ENCODE data around the gene SHTN1.

Gene SHTN1

GRCh38 chr10:116961406-116962251 is 43.4 kb downstream of the SHTN1 start:
- Histone ChIP-seq H3K9ac (ENCODE audit: low read depth, low read length) (no peak overlapping the region), H3K4me1 (ENCODE audit: control insufficient read depth, insufficient read depth, low read length) (no peaks in the 10 kb centered on the region; the same call in 1 of the 2 replicates), H3K36me3 (ENCODE audit: control insufficient read depth, insufficient read depth, low read length) (no peaks in the 10 kb centered on the region), H3K9me3 (ENCODE audit: control insufficient read depth, insufficient read depth, low read length) (no peaks in the 10 kb centered on the region), H3K27ac (ENCODE audit: low read depth, low read length) (no peak overlapping the region), H3K4me3 (ENCODE audit: low read depth, low read length) (no peak overlapping the region), H3K27me3 (ENCODE audit: control insufficient read depth, insufficient read depth, low read length) (no peaks in the 10 kb centered on the region)

- no peak overlapping the region for H3K4me3 ChIP-seq (ENCODE audit: low read depth, low read length)
- no peaks in the 10 kb centered on the region; the same call in 1 of the 2 replicates for H3K4me1 ChIP-seq (ENCODE audit: control insufficient read depth, insufficient read depth, low read length)
- H3K9ac ChIP-seq (ENCODE audit: low read depth, low read length): no peak overlapping the region
- H3K27ac ChIP-seq (ENCODE audit: low read depth, low read length): no peak overlapping the region
- H3K36me3 ChIP-seq (ENCODE audit: control insufficient read depth, insufficient read depth, low read length): no peaks in the 10 kb centered on the region
- H3K27me3 ChIP-seq (ENCODE audit: control insufficient read depth, insufficient read depth, low read length): no peaks in the 10 kb centered on the region
- H3K9me3 ChIP-seq (ENCODE audit: control insufficient read depth, insufficient read depth, low read length): no peaks in the 10 kb centered on the region
Measured at GRCh38 chr10:116960066-116960776, 44.8 kb downstream of the SHTN1 start.

GRCh38 chr10:116952729-116953128 is 52.3 kb downstream of the SHTN1 start:
- H3K27ac ChIP-seq (ENCODE audit: low read depth, low read length): no peak overlapping the region

GRCh38 chr10:116948530-116948870 is 56.5 kb downstream of the SHTN1 start:
- Histone ChIP-seq H3K9ac (ENCODE audit: low read depth, low read length) (no peak overlapping the region), H3K36me3 (ENCODE audit: control insufficient read depth, insufficient read depth, low read length) (no peaks in the 10 kb centered on the region), H3K27me3 (ENCODE audit: control insufficient read depth, insufficient read depth, low read length) (no peaks in the 10 kb centered on the region), H3K4me1 (ENCODE audit: control insufficient read depth, insufficient read depth, low read length) (peaks cover 16% of the 10 kb centered on the region), H3K27ac (ENCODE audit: low read depth, low read length) (peak overlapping the region; percentile 90), H3K4me3 (ENCODE audit: low read depth, low read length) (no peak overlapping the region), H3K9me3 (ENCODE audit: control insufficient read depth, insufficient read depth, low read length) (no peaks in the 10 kb centered on the region)

More at GRCh38 chr10:116952729-116953128, 52.3 kb downstream of the SHTN1 start:
- no peaks in the 10 kb centered on the region for H3K9me3 ChIP-seq (ENCODE audit: control insufficient read depth, insufficient read depth, low read length)
- H3K36me3 ChIP-seq (ENCODE audit: control insufficient read depth, insufficient read depth, low read length): no peaks in the 10 kb centered on the region
- H3K4me3 ChIP-seq (ENCODE audit: low read depth, low read length): no peak overlapping the region
- H3K4me1 ChIP-seq (ENCODE audit: control insufficient read depth, insufficient read depth, low read length): peaks cover 7% of the 10 kb centered on the region
- no peaks in the 10 kb centered on the region for H3K27me3 ChIP-seq (ENCODE audit: control insufficient read depth, insufficient read depth, low read length)
- no peak overlapping the region for H3K9ac ChIP-seq (ENCODE audit: low read depth, low read length)

GRCh38 chr10:116947841-116948529 is 57.0 kb downstream of the SHTN1 start:
- H3K27ac ChIP-seq (ENCODE audit: low read depth, low read length): peak overlapping the region; percentile 90

GRCh38 chr10:116944911-116945310 is 60.1 kb downstream of the SHTN1 start:
- H3K4me1 ChIP-seq (ENCODE audit: control insufficient read depth, insufficient read depth, low read length): peaks cover 16% of the 10 kb centered on the region
- H3K9me3 ChIP-seq (ENCODE audit: control insufficient read depth, insufficient read depth, low read length): no peaks in the 10 kb centered on the region
- H3K9ac ChIP-seq (ENCODE audit: low read depth, low read length): no peak overlapping the region
- no peaks in the 10 kb centered on the region for H3K36me3 ChIP-seq (ENCODE audit: control insufficient read depth, insufficient read depth, low read length)
- H3K4me3 ChIP-seq (ENCODE audit: low read depth, low read length): no peak overlapping the region
- H3K27me3 ChIP-seq (ENCODE audit: control insufficient read depth, insufficient read depth, low read length): no peaks in the 10 kb centered on the region
- no peak overlapping the region for H3K27ac ChIP-seq (ENCODE audit: low read depth, low read length)

More at GRCh38 chr10:116947841-116948529, 57.0 kb downstream of the SHTN1 start:
- Histone ChIP-seq H3K9ac (ENCODE audit: low read depth, low read length) (peak overlapping the region; percentile 13; the same call in 1 of the 2 replicates), H3K9me3 (ENCODE audit: control insufficient read depth, insufficient read depth, low read length) (no peaks in the 10 kb centered on the region), H3K36me3 (ENCODE audit: control insufficient read depth, insufficient read depth, low read length) (no peaks in the 10 kb centered on the region), H3K4me1 (ENCODE audit: control insufficient read depth, insufficient read depth, low read length) (peaks cover 16% of the 10 kb centered on the region), H3K27me3 (ENCODE audit: control insufficient read depth, insufficient read depth, low read length) (no peaks in the 10 kb centered on the region), H3K4me3 (ENCODE audit: low read depth, low read length) (no peak overlapping the region; the same call in 1 of the 2 replicates)

- H3K4me1 ChIP-seq (ENCODE audit: control insufficient read depth, insufficient read depth, low read length): 0 out of 2 replicates have a peak, but pooled peaks cover under 1% of the 10 kb centered on the region
- no peak overlapping the region for H3K9ac ChIP-seq (ENCODE audit: low read depth, low read length)
- H3K36me3 ChIP-seq (ENCODE audit: control insufficient read depth, insufficient read depth, low read length): peaks cover 12% of the 10 kb centered on the region; the same call in 1 of the 2 replicates
- no peak overlapping the region for H3K27ac ChIP-seq (ENCODE audit: low read depth, low read length)
- H3K27me3 ChIP-seq (ENCODE audit: control insufficient read depth, insufficient read depth, low read length): no peaks in the 10 kb centered on the region
- H3K4me3 ChIP-seq (ENCODE audit: low read depth, low read length): no peak overlapping the region
- no peaks in the 10 kb centered on the region for H3K9me3 ChIP-seq (ENCODE audit: control insufficient read depth, insufficient read depth, low read length)
Measured at GRCh38 chr10:116931806-116932205, 73.2 kb downstream of the SHTN1 start.

GRCh38 chr10:116926426-116926825 is 78.6 kb downstream of the SHTN1 start:
- H3K9me3 ChIP-seq (ENCODE audit: control insufficient read depth, insufficient read depth, low read length): no peaks in the 10 kb centered on the region
- H3K36me3 ChIP-seq (ENCODE audit: control insufficient read depth, insufficient read depth, low read length): peaks cover 8% of the 10 kb centered on the region; the same call in 1 of the 2 replicates
- H3K4me1 ChIP-seq (ENCODE audit: control insufficient read depth, insufficient read depth, low read length): peaks cover 9% of the 10 kb centered on the region; the same call in 1 of the 2 replicates
- H3K4me3 ChIP-seq (ENCODE audit: low read depth, low read length): no peak overlapping the region
- no peak overlapping the region for H3K9ac ChIP-seq (ENCODE audit: low read depth, low read length)
- no peaks in the 10 kb centered on the region for H3K27me3 ChIP-seq (ENCODE audit: control insufficient read depth, insufficient read depth, low read length)
- H3K27ac ChIP-seq (ENCODE audit: low read depth, low read length): no peak overlapping the region

- H3K9me3 ChIP-seq (ENCODE audit: control insufficient read depth, insufficient read depth, low read length): no peaks in the 10 kb centered on the region
- no peak overlapping the region for H3K4me3 ChIP-seq (ENCODE audit: low read depth, low read length)
Measured at GRCh38 chr10:116925056-116925455, 79.9 kb downstream of the SHTN1 start.

GRCh38 chr10:116919706-116920105 is 85.3 kb downstream of the SHTN1 start:
- no peak overlapping the region for H3K4me3 ChIP-seq (ENCODE audit: low read depth, low read length)
- H3K27me3 ChIP-seq (ENCODE audit: control insufficient read depth, insufficient read depth, low read length): no peaks in the 10 kb centered on the region
- H3K9me3 ChIP-seq (ENCODE audit: control insufficient read depth, insufficient read depth, low read length): no peaks in the 10 kb centered on the region
- peaks cover 9% of the 10 kb centered on the region; the same call in 1 of the 2 replicates for H3K4me1 ChIP-seq (ENCODE audit: control insufficient read depth, insufficient read depth, low read length)
- no peak overlapping the region for H3K9ac ChIP-seq (ENCODE audit: low read depth, low read length)
- peaks cover 14% of the 10 kb centered on the region; the same call in 1 of the 2 replicates for H3K36me3 ChIP-seq (ENCODE audit: control insufficient read depth, insufficient read depth, low read length)
- no peak overlapping the region for H3K27ac ChIP-seq (ENCODE audit: low read depth, low read length)

More at GRCh38 chr10:116925056-116925455, 79.9 kb downstream of the SHTN1 start:
- H3K36me3 ChIP-seq (ENCODE audit: control insufficient read depth, insufficient read depth, low read length): peaks cover 13% of the 10 kb centered on the region; the same call in 1 of the 2 replicates
- H3K27me3 ChIP-seq (ENCODE audit: control insufficient read depth, insufficient read depth, low read length): no peaks in the 10 kb centered on the region
- no peak overlapping the region for H3K9ac ChIP-seq (ENCODE audit: low read depth, low read length)
- H3K27ac ChIP-seq (ENCODE audit: low read depth, low read length): no peak overlapping the region
- H3K4me1 ChIP-seq (ENCODE audit: control insufficient read depth, insufficient read depth, low read length): peaks cover 9% of the 10 kb centered on the region; the same call in 1 of the 2 replicates
